T-cell (primary cell): Measurements from ENCODE around the gene BIN2. TPM values are rescaled to one million over a fixed set of nuclear protein-coding genes. Genes with fewer than 3 reads are reported as not detected.
"Not testable (repeated sequence)": the region's sequence is repeated elsewhere in the genome, so short reads cannot be mapped to it uniquely, and the experiment has no call there.

Experiments
- ATAC-seq, 4 experiments: fragments of 200-7000 bp in 3 of 4; fragments of 150-1000 bp in 1 of 4; cut with Tn5 transposase; replicated peaks in 1 of 4; 1 replicate in 3 of 4; 2 replicates in 1 of 4; pipeline ENCODE4 v1.10.0; 2021; ENCODE audit warnings: moderate library complexity in 3 of 4, mild to moderate bottlenecking in 2 of 4, moderate number of reproducible peaks in 1 of 4
- CTCF ChIA-PET, 2 donors: fragments of 300-600 bp; sonication (Branson Sonifier 250); formaldehyde crosslinking; loops; one replicate each; lab custom pipeline; 2022; ENCODE audit warnings: antibody characterized with exemption in 2 of 2; lab: Charles Lee
- POLR2A ChIA-PET, 2 donors: fragments of 300-600 bp; sonication (Branson Sonifier 250); formaldehyde crosslinking; loops; one replicate each; lab custom pipeline; 2022; ENCODE audit warnings: antibody characterized with exemption in 2 of 2; lab: Charles Lee
- DNase-seq, 35 experiments: peaks; one replicate each; pipeline versions ENCODE4 v3.0.0 to v3.0.0-alpha.2; 2013 to 2023
- H3K27ac ChIP-seq: one replicate; pipeline ENCODE4 v1.5.1; 2013; ENCODE audit warnings: low read length
- H3K27me3 ChIP-seq, 2 experiments: replicated peaks in 1 of 2; 1 replicate in 1 of 2; 2 replicates in 1 of 2; pipeline versions ENCODE4 v1.6.1 to v1.7.0; 2013; ENCODE audit warnings: low read length in 1 of 2, mixed read lengths in 1 of 2; ENCODE audit not compliant: control insufficient read depth in 2 of 2, insufficient read depth in 2 of 2; ENCODE audit errors: extremely low read depth in 1 of 2
- H3K36me3 ChIP-seq, 2 donors: 1 replicate in 1 of 2; 2 replicates in 1 of 2; pipeline versions ENCODE4 v1.6.1 to v1.7.0; 2013; ENCODE audit warnings: low read length in 1 of 2; ENCODE audit not compliant: control insufficient read depth in 2 of 2, insufficient read depth in 1 of 2; ENCODE audit errors: extremely low read depth in 1 of 2
- H3K4me1 ChIP-seq, 2 experiments: 1 replicate in 1 of 2; 2 replicates in 1 of 2; pipeline versions ENCODE4 v1.6.1 to v1.7.0; 2013; ENCODE audit warnings: low read length in 2 of 2, mixed read lengths in 1 of 2; ENCODE audit not compliant: insufficient read depth in 2 of 2, control insufficient read depth in 1 of 2; ENCODE audit errors: extremely low read depth in 1 of 2
- H3K4me3 ChIP-seq, 2 donors: 1 replicate in 1 of 2; 2 replicates in 1 of 2; pipeline versions ENCODE4 v1.5.1 to v1.7.0; 2013; ENCODE audit warnings: mild to moderate bottlenecking in 2 of 2, low read length in 1 of 2, moderate library complexity in 1 of 2; ENCODE audit not compliant: control insufficient read depth in 1 of 2; ENCODE audit errors: extremely low read depth in 1 of 2
- H3K9me3 ChIP-seq: 2 replicates; pipeline ENCODE4 v1.7.0; 2013
- H3K27ac Mint-ChIP-seq, 2 donors: one replicate each; pipeline ENCODE4 v1.8.0; 2020 to 2021; ENCODE audit warnings: mild to moderate bottlenecking in 2 of 2, mixed read lengths in 2 of 2
- H3K27me3 Mint-ChIP-seq, 2 donors: one replicate each; pipeline ENCODE4 v1.8.0; 2021 to 2022; ENCODE audit warnings: mixed read lengths in 2 of 2
- H3K36me3 Mint-ChIP-seq: one replicate; pipeline ENCODE4 v1.8.0; 2021; ENCODE audit warnings: mixed read lengths
- H3K4me1 Mint-ChIP-seq, 3 donors: one replicate each; pipeline ENCODE4 v1.8.0; 2020 to 2022; ENCODE audit warnings: mixed read lengths in 3 of 3, mild to moderate bottlenecking in 1 of 3
- H3K4me3 Mint-ChIP-seq, 3 donors: one replicate each; pipeline ENCODE4 v1.8.0; 2020 to 2022; ENCODE audit warnings: mild to moderate bottlenecking in 3 of 3, mixed read lengths in 3 of 3, moderate library complexity in 3 of 3
- H3K9me3 Mint-ChIP-seq, 3 donors: one replicate each; pipeline ENCODE4 v1.8.0; 2020 to 2022; ENCODE audit warnings: mixed read lengths in 3 of 3
- WGBS: methylation state at CpG from one replicate; pipeline ENCODE4 v1.1.5; 2013; ENCODE audit warnings: missing lambda C conversion rate; ENCODE audit not compliant: insufficient coverage; 5-methylcytosine and 5-hydroxymethylcytosine counted together
- total RNA-seq, 35 experiments: library from RNA in 6 of 35; stranded (reverse) in 6 of 35; fragments of 120-200 nt in 1 of 35; gene quantifications; one replicate each; pipeline versions ENCODE4 v1.2.1 to v1.2.4 and lab custom pipeline; 2013 to 2026

The BIN2 gene
- total RNA-seq, 5 donors from 2014 or later (not counting 1 experiment from before 2014, with no cell fraction given) = 196 to 240 (median 202) TPM

GRCh38 chr12:51269174-51270066 is 54.6 kb downstream of the BIN2 start:
- WGBS = 9% methylated on average over 56 of the region's 59 CpGs
- peak overlapping the region; percentile 57 for H3K27ac ChIP-seq
- H3K4me1 ChIP-seq = peaks cover 8 to 22% of the 10 kb centered on the region in 2 experiments
- H3K9me3 ChIP-seq = no peaks in the 10 kb centered on the region
- H3K36me3 ChIP-seq = no peaks in the 10 kb centered on the region
- DNase-seq (peak; percentile 25 to 75 (median 49)), ATAC-seq (peak; percentile 72 to 81 (median 80))
- Mint-ChIP-seq H3K27ac (peak overlapping the region; percentile 86 to 90), H3K4me1 (peaks cover 31 to 40% (median 35%) of the 10 kb centered on the region in 3 donors), H3K27me3 (no peaks in the 10 kb centered on the region), H3K36me3 (peaks cover 3% of the 10 kb centered on the region), H3K4me3 (peak overlapping the region; percentile 78 to 93 (median 84)), H3K9me3 (no peaks in the 10 kb centered on the region)
- ChIA-PET CTCF (interaction anchor here (0.5 to 4.2 kb wide), 3 partner anchors 45 to 71 kb away, joined by 3 to 30 read pairs (median 3); no protein-coding TSS in a partner anchor), POLR2A (no interaction called here)
- peak overlapping the region; percentile 66 to 75 for H3K4me3 ChIP-seq
- H3K27me3 ChIP-seq = no peaks in the 10 kb centered on the region

GRCh38 chr12:51265024-51265423 is 59.0 kb downstream of the BIN2 start:
- DNase-seq (peak in 1 of 35 experiments; percentile 54), ATAC-seq (peak in 1 of 4 experiments; percentile 49)
- no peak overlapping the region for H3K27ac ChIP-seq
- Mint-ChIP-seq H3K27ac (peak overlapping the region in 1 of 2 donors; percentile 36), H3K4me3 (no peak overlapping the region), H3K4me1 (peaks cover 27 to 34% (median 33%) of the 10 kb centered on the region in 3 donors), H3K9me3 (no peaks in the 10 kb centered on the region), H3K36me3 (peaks cover 3% of the 10 kb centered on the region), H3K27me3 (no peaks in the 10 kb centered on the region)
- POLR2A ChIA-PET = no interaction called here
- H3K9me3 ChIP-seq = no peaks in the 10 kb centered on the region
- H3K36me3 ChIP-seq = no peaks in the 10 kb centered on the region
- CTCF ChIA-PET = no interaction called here
- H3K4me1 ChIP-seq = peaks cover 0 to 12% of the 10 kb centered on the region in 2 experiments
- H3K4me3 ChIP-seq = no peak overlapping the region
- no peaks in the 10 kb centered on the region for H3K27me3 ChIP-seq

- H3K36me3 ChIP-seq = no peaks in the 10 kb centered on the region
- ATAC-seq = no peak
- no peaks in the 10 kb centered on the region for H3K27me3 ChIP-seq
- H3K9me3 ChIP-seq = no peaks in the 10 kb centered on the region
- WGBS = 100% methylated on average over 2 of the region's 5 CpGs
- no peak for DNase-seq
- ChIA-PET POLR2A (interaction anchor here in 1 of 2 donors (0.6 kb wide), 1 partner anchor 178 kb away, joined by 4 read pairs; no protein-coding TSS in a partner anchor), CTCF (interaction anchor here in 1 of 2 donors (0.6 to 1.2 kb wide), 3 partner anchors 18 to 267 kb away, joined by 3 to 9 read pairs (median 3); no protein-coding TSS in a partner anchor)
- H3K27ac ChIP-seq = no peak overlapping the region
- Mint-ChIP-seq H3K27ac (no peak overlapping the region), H3K4me3 (no peak overlapping the region), H3K4me1 (peaks cover 24 to 32% (median 32%) of the 10 kb centered on the region in 3 donors), H3K27me3 (no peaks in the 10 kb centered on the region), H3K9me3 (no peaks in the 10 kb centered on the region), H3K36me3 (peaks cover 3% of the 10 kb centered on the region)
- H3K4me3 ChIP-seq = no peak overlapping the region
- peaks cover 0 to 10% of the 10 kb centered on the region in 2 experiments for H3K4me1 ChIP-seq
These were observed 59.7 kb downstream of the BIN2 start for GRCh38 chr12:51264297-51264696.

- ChIA-PET POLR2A (no interaction called here), CTCF (interaction anchor here (0.6 to 1.4 kb wide), 4 partner anchors 17 to 78 kb away, joined by 3 to 10 read pairs (median 3); no protein-coding TSS in a partner anchor)
- ATAC-seq = no peak
- Mint-ChIP-seq H3K4me1 (peaks cover 18 to 26% (median 26%) of the 10 kb centered on the region in 3 donors), H3K4me3 (no peak overlapping the region), H3K27ac (no peak overlapping the region), H3K36me3 (peaks cover 3% of the 10 kb centered on the region), H3K27me3 (no peaks in the 10 kb centered on the region), H3K9me3 (no peaks in the 10 kb centered on the region)
- Histone ChIP-seq H3K4me3 (no peak overlapping the region), H3K4me1 (peaks cover 0 to 3% of the 10 kb centered on the region in 2 experiments), H3K27ac (no peak overlapping the region), H3K36me3 (no peaks in the 10 kb centered on the region), H3K9me3 (no peaks in the 10 kb centered on the region), H3K27me3 (no peaks in the 10 kb centered on the region)
- DNase-seq = no peak
- 100% methylated on average over 2 of the region's 3 CpGs for WGBS
These were observed 60.6 kb downstream of the BIN2 start for GRCh38 chr12:51263341-51263740.

- no peak overlapping the region for H3K27ac ChIP-seq
- peak in 3 of 4 experiments; percentile 38 to 55 (median 53) for ATAC-seq
- ChIA-PET POLR2A (interaction anchor here in 1 of 2 donors (0.6 kb wide), 1 partner anchor 18 kb away, joined by 3 read pairs; no protein-coding TSS in a partner anchor), CTCF (interaction anchor here (0.6 to 1.4 kb wide), 6 partner anchors 11 to 78 kb away, joined by 3 to 10 read pairs (median 3); no protein-coding TSS in a partner anchor)
- Mint-ChIP-seq H3K4me1 (peaks cover 16 to 24% (median 22%) of the 10 kb centered on the region in 3 donors), H3K27ac (no peak overlapping the region), H3K36me3 (peaks cover 3% of the 10 kb centered on the region), H3K27me3 (no peaks in the 10 kb centered on the region), H3K9me3 (no peaks in the 10 kb centered on the region), H3K4me3 (no peak overlapping the region)
- no peaks in the 10 kb centered on the region for H3K9me3 ChIP-seq
- 100% methylated on average over 1 of the region's 7 CpGs for WGBS
- H3K36me3 ChIP-seq = no peaks in the 10 kb centered on the region
- H3K27me3 ChIP-seq = no peaks in the 10 kb centered on the region
- peak in 10 of 35 experiments; percentile 12 to 54 (median 26) for DNase-seq
- no peak overlapping the region for H3K4me3 ChIP-seq
- peaks cover 0 to 3% of the 10 kb centered on the region in 2 experiments for H3K4me1 ChIP-seq
These were observed 61.2 kb downstream of the BIN2 start for GRCh38 chr12:51262758-51263177.

GRCh38 chr12:51259600-51259999 is 64.4 kb downstream of the BIN2 start:
- H3K36me3 Mint-ChIP-seq, H3K4me3 ChIP-seq, H3K9me3 ChIP-seq, H3K27me3 Mint-ChIP-seq, H3K4me3 Mint-ChIP-seq, ATAC-seq, H3K9me3 Mint-ChIP-seq, DNase-seq, H3K27ac ChIP-seq, H3K4me1 ChIP-seq, H3K36me3 ChIP-seq, H3K27me3 ChIP-seq, H3K27ac Mint-ChIP-seq: not testable (repeated sequence)
- WGBS = 100% methylated on average over 1 of the region's 1 CpG
- peaks cover 6 to 11% (median 10%) of the 10 kb centered on the region in 3 donors for H3K4me1 Mint-ChIP-seq
- ChIA-PET POLR2A (interaction anchor here in 1 of 2 donors (0.6 kb wide), 1 partner anchor 720 kb away, joined by 3 read pairs; no protein-coding TSS in a partner anchor), CTCF (interaction anchor here in 1 of 2 donors (0.6 kb wide), 1 partner anchor 273 kb away, joined by 4 read pairs; no protein-coding TSS in a partner anchor)
